VCaP (cell line): ENCODE results near the gene CCM2L.

Experiments
- H3K27ac ChIP-seq: fragments of 450-650 bp; 2 replicates; pipeline ENCODE4 v1.5.1; 2017
- CTCF ChIP-seq: fragments of 450-650 bp; conservative IDR thresholded peaks from 2 replicates; pipeline ENCODE4 v1.5.1; 2017; ENCODE audit warnings: mild to moderate bottlenecking, moderate library complexity

CCM2L gene

GRCh38 chr20:31972471-31973021, 37.7 kb upstream of the CCM2L start:
- TF ChIP-seq CTCF: no peak
- H3K27ac ChIP-seq: no peak overlapping the region

GRCh38 chr20:31974296-31974695, 35.9 kb upstream of the CCM2L start:
- H3K27ac ChIP-seq: no peak overlapping the region
- TF ChIP-seq CTCF: no peak

GRCh38 chr20:31974951-31975487, 35.2 kb upstream of the CCM2L start:
- TF ChIP-seq CTCF: no peak
- no peak overlapping the region for H3K27ac ChIP-seq

GRCh38 chr20:31975874-31976273, 34.4 kb upstream of the CCM2L start:
- no peak overlapping the region for H3K27ac ChIP-seq
- no peak for TF ChIP-seq CTCF

GRCh38 chr20:31977080-31977479, 33.2 kb upstream of the CCM2L start:
- H3K27ac ChIP-seq: no peak overlapping the region
- TF ChIP-seq CTCF: no peak

- H3K27ac ChIP-seq: no peak overlapping the region
- TF ChIP-seq CTCF: no peak
Observed at GRCh38 chr20:31979713-31980426, 30.4 kb upstream of the CCM2L start.

GRCh38 chr20:31981784-31982183, 28.5 kb upstream of the CCM2L start:
- no peak overlapping the region for H3K27ac ChIP-seq
- no peak for TF ChIP-seq CTCF
